IPS-11a (cell line): ENCODE results near the gene CNPY2.
"Not testable (repeated sequence)": the region's sequence is repeated elsewhere in the genome, so short reads cannot be mapped to it uniquely, and the experiment has no call there.

Experiments
- H3K4me3 ChIP-seq: one replicate; pipeline ENCODE4 v1.5.1; 2013; ENCODE audit warnings: low read depth, low read length, control low read depth

CNPY2 gene

GRCh38 chr12:56299308-56299852 is 16.4 kb downstream of the CNPY2 start:
- H3K4me3 ChIP-seq, result peak overlapping the region; percentile 62

GRCh38 chr12:56298828-56299227 is 17.0 kb downstream of the CNPY2 start:
- no peak overlapping the region for H3K4me3 ChIP-seq

- H3K4me3 ChIP-seq, result no peak overlapping the region
These were observed 18.4 kb downstream of the CNPY2 start for GRCh38 chr12:56297400-56297799.

- H3K4me3 ChIP-seq, result no peak overlapping the region
These were observed 19.5 kb downstream of the CNPY2 start for GRCh38 chr12:56296295-56296694.

- no peak overlapping the region for H3K4me3 ChIP-seq
These were observed 22.0 kb downstream of the CNPY2 start for GRCh38 chr12:56293795-56294194.

- H3K4me3 ChIP-seq, result no peak overlapping the region
These were observed 26.9 kb downstream of the CNPY2 start for GRCh38 chr12:56288705-56289387.

GRCh38 chr12:56286044-56286830 is 29.6 kb downstream of the CNPY2 start:
- no peak overlapping the region for H3K4me3 ChIP-seq

GRCh38 chr12:56284263-56284662 is 31.5 kb downstream of the CNPY2 start:
- H3K4me3 ChIP-seq, result not testable (repeated sequence)

GRCh38 chr12:56282579-56282978 is 33.2 kb downstream of the CNPY2 start:
- no peak overlapping the region for H3K4me3 ChIP-seq

- no peak overlapping the region for H3K4me3 ChIP-seq
These were observed 33.8 kb downstream of the CNPY2 start for GRCh38 chr12:56282030-56282429.

GRCh38 chr12:56280849-56281248 is 34.9 kb downstream of the CNPY2 start:
- no peak overlapping the region for H3K4me3 ChIP-seq

GRCh38 chr12:56278905-56279304 is 36.9 kb downstream of the CNPY2 start:
- no peak overlapping the region for H3K4me3 ChIP-seq

- no peak overlapping the region for H3K4me3 ChIP-seq
These were observed 41.5 kb downstream of the CNPY2 start for GRCh38 chr12:56274299-56274698.

GRCh38 chr12:56272468-56272867 is 43.3 kb downstream of the CNPY2 start:
- H3K4me3 ChIP-seq, result not testable (repeated sequence)

- H3K4me3 ChIP-seq, result no peak overlapping the region
These were observed 44.8 kb downstream of the CNPY2 start for GRCh38 chr12:56271031-56271430.

- H3K4me3 ChIP-seq, result peak overlapping the region; percentile 87
These were observed 48.2 kb downstream of the CNPY2 start for GRCh38 chr12:56267443-56268071.

GRCh38 chr12:56266693-56267442 is 48.9 kb downstream of the CNPY2 start, which contains the start of gene COQ10A:
TSS of gene COQ10A (plus strand) at chr12:56266942. CDS start at chr12:56267119, 177 bp downstream.
- peak within 1 kb of the TSS; percentile 87 for H3K4me3 ChIP-seq

- peak overlapping the region; percentile 87 for H3K4me3 ChIP-seq
These were observed 49.6 kb downstream of the CNPY2 start for GRCh38 chr12:56266068-56266692.

- H3K4me3 ChIP-seq, result not testable (repeated sequence)
These were observed 52.8 kb downstream of the CNPY2 start for GRCh38 chr12:56262955-56263354.

GRCh38 chr12:56261503-56262232 is 54.1 kb downstream of the CNPY2 start:
- H3K4me3 ChIP-seq, result no peak overlapping the region
